GM21528 (cell line): ENCODE measurements around the gene STARD5.

Experiments
- ATAC-seq: cut with Tn5 transposase; IDR thresholded peaks from one replicate; pipeline ENCODE4 v1.9.1; 2021; ENCODE audit warnings: mild to moderate bottlenecking, moderate library complexity; ENCODE audit not compliant: unreplicated experiment, low FRiP score

The STARD5 gene

DNA sequence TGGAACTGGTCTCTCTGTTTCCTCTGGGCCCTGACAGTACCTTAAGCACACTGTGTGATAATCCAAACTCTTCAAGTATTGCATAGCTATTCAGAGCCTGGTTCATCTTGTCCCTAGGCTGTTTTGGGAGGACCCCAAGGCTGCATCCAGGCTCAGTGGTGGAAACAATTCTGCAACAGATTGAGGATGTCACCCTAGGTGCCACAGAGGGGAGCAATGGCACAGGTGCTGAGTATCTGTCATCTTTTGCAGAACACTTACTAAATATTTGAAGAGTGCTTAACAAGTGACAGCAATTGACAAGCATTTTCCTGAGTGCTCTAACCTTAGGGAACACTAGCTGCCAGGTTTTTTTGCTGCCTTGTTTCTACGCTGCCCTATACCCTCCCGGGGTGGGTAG, 27.8 kb downstream of the STARD5 start:
- no peak for ATAC-seq

DNA sequence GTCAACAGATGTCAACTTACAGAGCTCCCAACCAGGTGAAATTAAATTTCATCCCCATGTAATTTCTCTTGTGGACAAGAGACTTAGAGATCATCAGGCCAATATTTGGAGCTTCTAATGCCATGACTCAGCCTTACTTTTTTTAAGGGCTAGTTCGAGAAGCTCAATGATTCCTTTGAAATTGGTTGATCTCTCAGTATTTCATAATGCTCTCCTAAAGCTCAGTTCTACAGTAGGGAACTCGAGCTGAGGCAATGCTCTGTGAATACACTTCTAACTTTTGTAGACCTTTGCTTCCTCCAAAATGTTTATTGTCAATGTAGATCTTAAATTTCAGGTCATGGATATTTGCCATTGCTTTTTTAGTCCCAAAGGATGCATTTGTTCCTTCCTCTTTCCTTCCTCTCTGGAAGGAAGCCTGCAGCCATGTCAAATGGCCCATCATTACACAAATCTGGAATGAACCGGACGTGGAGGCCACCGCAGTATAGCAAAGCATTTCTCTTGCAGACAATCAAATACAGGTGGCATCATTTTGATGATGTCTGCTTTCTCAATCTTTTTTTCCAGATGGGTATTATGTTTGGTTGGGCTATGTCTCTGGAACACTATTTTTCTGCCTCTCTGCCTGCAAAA, 28.3 kb downstream of the STARD5 start:
- ATAC-seq = no peak

DNA sequence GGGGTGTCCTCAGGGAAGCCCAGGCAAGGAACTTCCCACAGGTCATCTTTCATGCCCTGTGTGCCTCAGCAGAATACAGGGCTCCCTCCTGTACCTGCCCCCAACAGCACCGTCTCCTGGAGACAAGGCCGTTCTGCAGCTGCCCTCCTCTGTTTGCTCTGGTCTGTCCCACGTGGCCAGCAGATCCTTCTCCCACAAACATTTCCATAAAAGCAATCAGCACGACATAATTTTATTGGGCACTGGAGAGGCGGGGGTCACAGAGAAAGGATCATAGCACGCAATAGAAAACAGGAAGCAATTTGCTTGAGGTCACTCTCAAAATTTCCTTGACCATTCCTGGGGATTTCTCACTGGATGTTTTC, 29.4 kb downstream of the STARD5 start:
- ATAC-seq = no peak

DNA sequence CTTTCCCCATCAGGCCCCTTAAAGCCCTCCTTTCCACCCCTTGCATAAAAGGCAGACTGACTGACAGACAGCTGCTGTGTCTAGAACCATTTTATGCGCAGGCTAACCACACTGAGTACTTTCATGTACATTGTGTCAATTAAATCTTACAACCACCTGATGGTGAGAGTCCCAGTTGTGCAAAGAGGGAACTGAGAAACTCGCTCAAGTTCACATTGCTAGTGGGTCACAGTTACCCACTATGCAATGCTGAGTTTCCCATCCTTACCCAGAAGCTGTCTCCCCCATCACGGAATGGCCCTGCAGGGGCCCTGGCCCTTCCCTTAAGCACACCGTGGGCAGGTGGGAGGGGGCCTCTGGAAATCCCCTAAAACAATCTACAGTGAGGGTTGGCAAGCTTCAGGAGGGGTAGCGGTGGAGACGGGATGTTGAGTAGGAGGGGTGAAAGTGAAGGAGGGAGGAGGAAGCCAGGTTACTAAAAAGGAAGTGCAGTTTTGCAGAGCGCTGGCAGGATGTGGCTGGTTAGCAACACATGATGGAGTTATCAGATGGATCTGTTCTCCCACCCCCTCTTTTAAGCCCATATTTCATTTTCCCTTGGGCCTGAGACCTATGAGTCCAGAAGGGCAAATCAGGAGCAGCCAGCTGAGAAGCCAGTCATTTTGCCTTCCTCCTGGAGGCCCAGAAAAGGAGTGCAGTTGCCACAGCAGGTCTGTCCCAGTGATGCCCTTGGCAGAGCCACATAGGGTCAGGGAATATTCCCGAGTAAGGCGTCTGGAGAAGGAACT, 30.0 kb downstream of the STARD5 start:
- peak; percentile 69 for ATAC-seq

DNA sequence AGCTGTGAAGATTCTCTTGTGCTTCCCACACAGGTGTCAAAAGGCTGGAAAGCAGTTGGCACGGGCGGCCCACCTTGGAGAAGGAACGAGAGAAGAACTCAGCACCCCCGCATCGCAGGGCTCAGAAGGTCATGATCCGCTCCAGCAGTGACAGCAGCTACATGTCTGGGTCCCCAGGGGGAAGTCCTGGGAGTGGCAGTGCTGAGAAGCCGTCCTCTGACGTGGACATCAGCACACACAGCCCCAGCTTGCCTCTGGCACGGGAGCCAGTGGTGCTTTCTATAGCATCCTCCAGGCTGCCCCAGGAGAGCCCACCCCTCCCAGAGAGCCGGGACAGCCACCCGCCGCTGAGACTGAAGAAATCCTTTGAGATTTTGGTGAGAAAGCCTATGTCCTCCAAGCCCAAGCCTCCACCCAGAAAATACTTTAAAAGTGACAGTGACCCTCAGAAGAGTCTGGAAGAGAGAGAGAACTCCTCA, 31.4 kb downstream of the STARD5 start:
- peak; percentile 27 for ATAC-seq

DNA sequence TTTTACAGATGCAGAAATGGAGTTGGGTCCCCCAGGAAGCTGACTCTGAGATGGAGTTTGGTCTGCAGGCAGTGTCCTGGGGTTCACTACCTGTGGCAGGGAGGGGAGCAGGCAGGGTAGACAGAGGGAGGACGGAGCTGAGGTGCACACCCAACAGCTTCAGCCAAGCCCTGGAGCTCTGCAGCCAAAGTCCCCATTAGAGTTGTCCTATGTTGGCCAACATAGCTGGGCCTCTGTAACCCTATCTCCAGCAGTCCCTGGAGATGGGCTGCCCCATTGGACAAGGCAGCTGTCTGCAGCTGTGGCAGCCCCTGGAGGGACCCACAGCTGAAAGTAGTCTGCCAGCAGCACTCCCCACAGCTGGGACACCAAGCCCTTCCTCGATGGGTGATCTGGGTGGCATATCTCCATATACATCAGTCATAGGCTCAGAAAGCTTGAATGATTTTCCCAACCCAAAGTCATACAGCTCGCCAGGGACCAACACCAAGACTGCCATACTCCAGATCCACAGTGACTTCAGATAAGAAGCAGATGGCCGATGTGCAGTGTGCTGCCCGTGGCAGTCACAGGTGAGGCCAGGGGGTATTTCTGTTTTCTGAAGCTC, 31.9 kb downstream of the STARD5 start:
- peak; percentile 0 for ATAC-seq

DNA sequence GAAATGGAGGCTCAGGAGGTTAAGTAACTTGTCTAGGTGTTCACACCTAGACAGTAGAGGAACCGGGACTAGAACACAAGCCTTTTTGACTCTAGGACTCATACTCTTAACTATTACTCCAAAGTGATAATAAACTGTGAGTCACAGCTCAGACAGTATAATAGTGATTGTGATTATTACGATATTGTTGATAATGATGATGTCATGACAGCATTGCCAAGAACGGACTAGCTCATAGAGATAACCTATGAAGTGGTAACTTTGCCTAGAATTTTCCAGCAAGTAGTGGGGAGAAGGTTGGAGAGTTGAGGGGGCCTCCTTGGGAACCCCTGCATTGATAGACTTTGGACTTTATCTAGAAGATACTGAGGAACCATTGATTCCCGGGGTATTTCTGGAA, 34.0 kb downstream of the STARD5 start:
- ATAC-seq = no peak

DNA sequence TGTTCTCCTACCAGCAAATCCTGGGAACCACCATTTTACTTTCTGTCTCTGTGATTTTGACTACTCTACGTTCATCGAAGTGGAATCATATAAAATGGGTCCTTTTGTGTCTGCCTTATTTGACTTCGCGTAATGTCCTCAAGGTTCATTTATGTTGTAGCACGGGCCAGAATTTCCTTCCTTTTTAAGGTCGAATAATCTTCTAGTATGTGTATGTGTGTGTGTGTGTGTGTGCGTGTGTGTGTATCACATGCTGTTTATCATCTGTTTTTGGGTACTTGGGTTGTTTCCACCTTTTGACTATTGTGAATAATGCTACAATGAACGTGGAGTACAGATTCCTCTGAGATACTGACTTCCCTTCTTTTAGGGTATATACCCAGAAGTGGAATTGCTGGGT, 35.3 kb downstream of the STARD5 start:
- no peak for ATAC-seq

DNA sequence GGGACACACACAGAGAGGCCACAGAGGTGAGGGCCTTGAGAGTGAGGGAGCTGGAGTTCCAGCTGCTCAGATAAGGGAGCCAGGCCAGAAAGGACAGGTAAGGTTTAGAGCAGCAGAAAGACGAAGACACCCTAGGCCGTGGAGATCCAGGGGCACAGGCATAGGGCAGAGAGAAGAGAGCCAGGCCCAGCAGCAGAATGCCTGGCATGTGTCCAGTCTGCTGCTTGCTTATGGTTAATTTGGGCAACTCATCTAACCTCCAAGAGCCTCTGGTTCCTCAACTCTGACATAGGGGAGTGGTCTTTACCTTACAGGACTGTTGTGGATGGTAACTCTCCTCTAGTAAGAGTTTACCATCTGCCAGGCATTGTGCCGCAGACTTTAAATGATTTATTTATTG, 35.9 kb downstream of the STARD5 start:
- no peak for ATAC-seq

DNA sequence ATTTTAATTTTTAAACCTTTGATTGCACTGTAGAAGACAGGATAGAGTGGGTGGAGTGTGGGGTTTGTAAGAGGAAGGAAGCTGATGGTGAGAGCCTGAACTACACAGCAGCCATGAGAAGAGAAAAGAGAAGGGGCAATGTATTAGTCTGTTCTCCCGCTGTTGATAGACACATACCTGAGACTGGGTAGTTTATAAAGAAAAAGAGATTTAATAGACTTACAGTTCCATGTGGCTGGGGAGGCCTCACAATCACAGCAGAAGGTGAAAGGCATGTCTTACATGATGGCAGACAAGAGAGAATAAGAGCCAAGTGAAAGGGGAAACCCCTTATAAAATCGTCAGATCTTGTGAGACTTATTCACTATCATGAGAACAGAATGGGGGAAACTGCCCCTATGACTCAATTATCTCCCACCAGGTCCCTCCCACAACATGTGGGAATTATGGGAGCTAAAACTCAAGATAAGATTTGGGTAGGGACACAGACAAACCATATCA, 37.3 kb downstream of the STARD5 start:
- no peak for ATAC-seq

DNA sequence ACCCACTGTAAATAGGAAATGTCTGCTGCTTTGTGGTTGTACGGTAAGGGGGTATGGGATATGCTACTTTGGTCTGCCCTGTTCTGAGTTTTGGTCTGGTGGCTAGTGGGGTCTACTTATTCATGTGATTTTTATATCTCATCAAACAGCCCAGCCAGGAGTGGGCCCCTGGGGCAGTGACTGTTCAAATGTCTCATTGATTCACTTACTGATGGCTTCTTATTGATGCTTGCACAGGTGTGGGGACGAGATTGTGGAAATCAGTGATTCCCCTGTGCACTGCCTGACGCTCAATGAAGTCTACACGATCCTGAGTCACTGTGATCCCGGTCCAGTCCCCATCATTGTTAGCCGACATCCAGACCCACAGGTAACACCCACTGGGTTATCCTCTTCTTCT, 38.5 kb downstream of the STARD5 start:
- no peak for ATAC-seq

DNA sequence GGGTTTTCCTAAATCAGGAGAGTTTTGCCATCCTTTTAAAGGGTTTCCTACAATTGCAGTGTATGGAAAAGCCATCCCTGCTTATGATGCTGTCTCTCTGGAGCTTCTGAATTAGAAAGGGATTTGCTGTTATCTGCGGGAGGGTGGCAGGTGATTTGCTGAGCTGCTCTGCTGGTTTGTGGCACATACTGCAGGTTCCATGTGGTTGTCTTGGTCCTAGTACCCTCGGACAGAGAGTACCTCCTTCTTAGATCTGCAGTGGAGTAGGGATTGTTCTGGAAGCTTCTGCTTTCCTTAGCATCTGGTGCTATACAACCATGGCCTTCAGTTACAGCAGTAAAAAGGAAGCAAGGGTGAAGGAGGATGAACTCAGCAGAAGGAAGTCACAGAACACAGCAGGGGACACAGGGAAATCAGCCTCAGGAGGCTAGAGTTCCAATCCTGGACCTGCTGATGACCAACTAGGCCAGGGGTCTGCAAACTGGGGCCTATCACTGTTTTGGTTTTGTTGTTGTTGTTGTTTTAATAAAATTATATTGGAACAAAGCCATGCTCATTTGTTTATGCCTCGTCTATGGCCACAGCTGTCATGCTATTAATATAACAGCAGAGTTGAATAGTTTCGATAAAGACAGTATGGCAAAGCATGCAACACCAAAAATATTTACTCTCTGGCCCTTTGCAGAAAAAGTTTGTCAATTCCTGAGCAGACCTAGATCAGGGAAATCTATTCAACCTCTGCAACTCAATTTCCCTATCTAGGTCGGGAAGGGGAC, 39.5 kb downstream of the STARD5 start:
- ATAC-seq = no peak

DNA sequence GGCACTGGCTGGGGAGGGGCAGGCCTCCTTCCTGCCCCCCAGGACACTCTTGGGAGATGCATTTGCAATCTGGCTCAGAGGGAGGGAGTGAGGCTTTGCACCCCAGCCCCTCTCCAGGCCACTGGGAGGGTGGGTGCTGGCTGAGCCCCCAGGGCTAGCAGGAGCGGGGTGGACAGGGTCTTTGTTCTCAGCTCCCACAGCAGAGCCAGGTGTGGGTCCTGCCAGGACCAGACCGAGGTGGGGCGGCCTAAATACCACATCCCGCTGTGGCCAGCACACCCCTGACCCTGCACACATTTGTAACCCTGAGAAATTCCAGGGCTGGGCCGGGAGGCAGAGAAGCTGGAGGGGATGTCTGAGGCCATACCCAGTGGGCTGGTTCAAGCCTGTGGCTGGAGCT, 41.0 kb downstream of the STARD5 start:
- no peak for ATAC-seq

DNA sequence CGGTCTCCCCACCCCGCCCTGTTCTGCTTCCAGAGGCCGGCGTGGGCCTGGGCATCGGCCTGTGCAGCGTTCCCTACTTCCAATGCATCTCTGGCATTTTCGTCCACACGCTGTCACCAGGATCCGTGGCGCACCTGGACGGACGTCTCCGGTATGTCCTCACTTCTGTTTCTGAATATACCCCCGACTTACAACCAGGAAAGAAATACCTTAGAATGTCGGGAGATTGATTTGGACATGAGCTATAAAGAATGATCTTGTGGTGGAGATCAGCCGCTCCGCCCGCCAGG, 41.4 kb downstream of the STARD5 start:
- ATAC-seq = no peak

DNA sequence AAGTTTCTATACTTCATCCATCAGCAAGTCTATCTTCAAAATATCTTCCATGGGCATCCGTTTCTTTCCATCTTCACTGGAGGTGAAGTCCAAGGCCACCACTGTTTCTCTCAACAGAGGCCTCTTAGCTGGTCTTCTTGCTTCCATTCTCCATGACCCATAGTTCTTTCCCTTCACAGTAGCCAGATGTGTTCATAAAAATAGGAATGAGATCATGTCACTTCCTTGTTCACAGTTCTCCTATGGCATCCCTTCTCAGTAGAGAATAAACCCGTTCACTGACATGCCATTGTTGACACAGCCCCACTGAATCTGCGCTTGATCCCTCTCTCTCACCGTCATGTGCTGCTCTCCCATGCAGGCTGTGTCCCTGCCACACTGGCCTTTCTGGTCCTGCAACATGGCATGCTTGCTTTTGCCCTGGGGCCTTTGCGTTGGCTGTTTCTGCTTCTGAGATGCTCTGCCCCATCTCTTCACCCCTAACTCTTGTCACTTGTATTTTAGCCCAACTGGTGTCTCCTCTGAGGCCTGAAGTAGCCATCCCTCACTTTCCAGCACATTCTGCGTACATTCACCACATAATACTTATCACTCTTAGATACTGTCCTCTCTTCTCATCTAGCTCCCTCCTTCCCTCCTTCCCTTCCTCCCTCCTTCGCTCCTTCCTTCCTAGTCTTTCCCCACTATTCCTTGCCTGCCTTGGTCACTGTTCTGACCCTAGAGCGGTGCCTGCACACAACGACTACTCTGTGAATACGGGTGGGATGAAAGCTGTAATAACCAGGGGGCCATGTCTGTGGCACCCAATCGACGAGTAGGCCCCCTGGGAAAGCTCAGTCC, 42.0 kb downstream of the STARD5 start:
- ATAC-seq = no peak

DNA sequence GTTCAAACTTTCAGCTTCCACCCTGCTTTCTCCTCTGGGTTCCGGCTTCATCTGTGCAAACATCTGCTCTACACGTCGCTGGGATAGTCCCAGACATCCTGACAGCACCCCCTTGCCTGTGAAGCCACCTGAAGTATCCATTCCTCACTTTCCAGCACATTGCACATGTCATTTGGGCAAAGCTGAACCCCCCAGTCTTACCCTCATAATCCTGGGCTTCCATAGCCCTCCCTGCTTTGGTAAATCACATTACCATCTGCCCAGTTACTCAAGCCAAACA, 42.5 kb downstream of the STARD5 start:
- ATAC-seq = no peak

DNA sequence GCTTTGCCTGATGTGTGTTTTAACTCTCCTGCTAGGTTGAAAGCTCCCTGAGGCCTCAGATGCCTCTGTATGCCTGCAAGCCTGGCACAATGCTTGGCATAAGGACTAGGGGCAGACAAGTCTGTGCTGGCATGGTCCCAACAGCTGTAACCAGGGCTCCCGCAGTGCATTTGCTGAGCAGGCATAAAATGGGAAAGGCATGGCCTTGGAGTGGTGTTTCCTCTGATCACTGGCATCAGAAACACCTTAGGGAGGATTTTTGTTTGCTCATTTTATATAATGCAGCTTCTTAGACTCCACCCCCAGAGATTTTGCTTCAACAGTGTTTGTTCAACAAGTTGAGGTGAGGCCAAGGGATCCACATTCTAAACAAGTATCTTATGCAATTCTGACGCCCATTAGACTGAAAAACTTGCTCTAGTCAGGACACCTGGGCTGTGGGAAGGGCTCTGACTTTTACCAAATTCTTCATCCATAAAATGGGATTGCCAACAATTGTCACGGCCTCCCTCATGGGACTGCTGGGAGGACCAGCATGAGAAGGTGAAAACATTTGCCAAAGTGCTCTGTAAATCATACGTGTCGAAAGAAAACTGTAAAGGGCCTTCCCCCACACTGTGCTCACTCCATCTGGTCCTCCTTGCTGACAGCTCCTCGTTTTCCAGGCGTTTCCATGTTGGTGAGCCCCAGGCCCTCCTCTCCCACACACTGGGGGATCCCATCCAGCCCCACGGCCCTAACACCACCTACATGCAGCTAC, 43.1 kb downstream of the STARD5 start:
- ATAC-seq = no peak

DNA sequence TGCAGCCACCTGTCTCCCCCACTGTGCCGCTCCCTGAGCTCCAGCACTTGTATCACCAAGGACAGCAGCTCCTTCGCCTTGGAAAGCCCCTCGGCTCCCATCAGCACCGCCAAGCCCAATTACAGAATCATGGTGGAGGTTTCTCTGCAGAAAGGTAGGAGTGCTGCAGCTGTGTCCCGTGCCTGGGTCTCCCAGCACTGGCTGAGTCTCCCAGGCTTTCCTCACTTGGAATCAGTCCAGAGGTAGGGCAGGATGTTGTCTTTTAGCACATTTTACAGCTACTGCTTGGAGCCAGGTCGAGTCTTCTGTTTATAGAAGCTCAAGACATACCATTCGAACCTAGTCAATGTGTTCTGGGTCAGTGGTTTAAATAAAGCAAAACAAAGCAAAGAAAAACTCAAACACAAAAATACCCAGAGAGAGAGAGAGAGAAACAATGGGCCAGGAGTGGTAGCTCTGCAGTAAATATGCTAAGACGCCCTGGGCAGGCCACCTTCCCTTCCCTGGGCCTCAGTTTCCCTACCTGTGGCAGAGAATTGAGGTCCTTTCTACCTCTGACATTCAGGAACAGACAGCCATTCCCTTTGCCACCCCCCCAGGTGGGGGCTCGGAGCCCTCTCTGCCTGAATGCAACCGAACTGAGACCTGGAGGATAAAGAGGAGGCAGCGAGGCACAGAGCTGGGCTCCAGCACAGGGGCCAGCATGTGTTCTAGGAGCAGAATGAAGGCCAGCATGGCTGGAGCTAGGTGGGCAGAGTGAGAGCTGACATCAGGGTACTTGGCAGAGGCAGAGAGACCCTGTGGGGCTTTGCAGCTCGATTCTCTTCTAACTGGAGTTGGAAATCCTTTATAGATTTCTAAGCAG, 44.1 kb downstream of the STARD5 start:
- ATAC-seq = no peak
